Epithelial cell of proximal tubule (primary cell): ENCODE measurements around the gene ATF3. TPM values are rescaled to one million over a fixed set of nuclear protein-coding genes. Genes with fewer than 3 reads are reported as not detected.
"Not testable (repeated sequence)": the region's sequence is repeated elsewhere in the genome, so short reads cannot be mapped to it uniquely, and the experiment has no call there.

Experiments
- DNase-seq: peaks from one replicate; pipeline ENCODE4 v3.0.0-alpha.2; 2011; ENCODE audit warnings: low read depth
- H3K4me3 ChIP-seq: 2 replicates; pipeline ENCODE4 v1.5.1; 2011; ENCODE audit warnings: low read depth, mild to moderate bottlenecking, low read length
- CTCF ChIP-seq: conservative IDR thresholded peaks from 2 replicates; pipeline ENCODE4 v1.5.1; 2012; ENCODE audit warnings: low read depth, mild to moderate bottlenecking, low read length
- total RNA-seq: library from RNA; depleted of rRNA; stranded (reverse); fragments of >200 nt; gene quantifications from 2 replicates; pipeline ENCODE4 v1.2.3, GENCODE V29; 2015

ATF3 gene
- total RNA-seq, 1 donor from 2014 or later = 18.9 TPM

- H3K4me3 ChIP-seq = no peak overlapping the region
- no peak for TF ChIP-seq CTCF
- DNase-seq = no peak
Measured at GRCh38 chr1:212637902-212638301, 29.3 kb downstream of the ATF3 start.

- no peak for TF ChIP-seq CTCF
- H3K4me3 ChIP-seq = no peak overlapping the region
- no peak for DNase-seq
Measured at GRCh38 chr1:212638492-212639151, 30.1 kb downstream of the ATF3 start.

GRCh38 chr1:212639524-212639923 lies 31.0 kb downstream of the ATF3 start:
- not testable (repeated sequence) for H3K4me3 ChIP-seq, DNase-seq

GRCh38 chr1:212640223-212640878 lies 31.8 kb downstream of the ATF3 start:
- no peak for DNase-seq
- H3K4me3 ChIP-seq = no peak overlapping the region
- TF ChIP-seq CTCF = no peak

GRCh38 chr1:212641956-212642355 lies 33.4 kb downstream of the ATF3 start:
- no peak overlapping the region for H3K4me3 ChIP-seq
- no peak for TF ChIP-seq CTCF
- DNase-seq = no peak

GRCh38 chr1:212643877-212644276 lies 35.3 kb downstream of the ATF3 start:
- no peak overlapping the region for H3K4me3 ChIP-seq
- no peak for DNase-seq
- no peak for TF ChIP-seq CTCF

- no peak overlapping the region for H3K4me3 ChIP-seq
- DNase-seq = no peak
- TF ChIP-seq CTCF = no peak
Measured at GRCh38 chr1:212644866-212645545, 36.4 kb downstream of the ATF3 start.
